Common myeloid progenitor, CD34-positive (primary cell): ENCODE data around the gene PTPRN2.

Source experiments
- CTCF ChIA-PET: fragments of 350-600 bp; sonication (Branson Sonifier 250); formaldehyde crosslinking; loops from one replicate; lab custom pipeline; 2021; ENCODE audit warnings: antibody characterized with exemption; lab: Charles Lee
- POLR2A ChIA-PET: fragments of 350-600 bp; sonication (Branson Sonifier 250); formaldehyde crosslinking; loops from one replicate; lab custom pipeline; 2021; ENCODE audit warnings: antibody characterized with exemption; lab: Charles Lee
- DNase-seq, 3 donors: peaks; one replicate each; pipeline versions ENCODE4 v3.0.0 to v3.0.0-alpha.2; 2013
- H3K27ac ChIP-seq, 2 experiments: 1 replicate in 1 of 2; 2 replicates in 1 of 2; pipeline ENCODE4 v1.7.0; 2013; ENCODE audit warnings: inconsistent platforms in 2 of 2, low read length in 2 of 2, mild to moderate bottlenecking in 2 of 2, low read depth in 1 of 2, moderate library complexity in 1 of 2; ENCODE audit not compliant: severe bottlenecking in 2 of 2, insufficient read depth in 1 of 2, poor library complexity in 1 of 2
- H3K27me3 ChIP-seq, 5 experiments: replicated peaks in 2 of 5; 1 replicate in 3 of 5; 2 replicates in 2 of 5; pipeline versions ENCODE4 v1.6.1 to v1.7.0; 2013; ENCODE audit warnings: low read length in 4 of 5, mild to moderate bottlenecking in 2 of 5, moderate library complexity in 2 of 5, inconsistent platforms in 1 of 5; ENCODE audit not compliant: insufficient read depth in 5 of 5, control insufficient read depth in 4 of 5
- H3K36me3 ChIP-seq, 4 experiments: 1 replicate in 2 of 4; 2 replicates in 2 of 4; pipeline versions ENCODE4 v1.6.1 to v1.7.0; 2013; ENCODE audit warnings: low read length in 3 of 4, control low read depth in 1 of 4, mild to moderate bottlenecking in 1 of 4; ENCODE audit not compliant: control insufficient read depth in 4 of 4, insufficient read depth in 4 of 4
- H3K4me1 ChIP-seq, 4 experiments: 1 replicate in 3 of 4; 2 replicates in 1 of 4; pipeline versions ENCODE4 v1.6.1 to v1.7.1; 2013; ENCODE audit warnings: low read length in 3 of 4, mild to moderate bottlenecking in 3 of 4, control low read depth in 1 of 4, inconsistent platforms in 1 of 4, moderate library complexity in 1 of 4; ENCODE audit not compliant: control insufficient read depth in 4 of 4, insufficient read depth in 4 of 4; ENCODE audit errors: control extremely low read depth in 1 of 4
- H3K4me3 ChIP-seq, 7 experiments: 1 replicate in 4 of 7; 2 replicates in 3 of 7; pipeline versions ENCODE4 v1.5.1 to v1.7.0; 2013; ENCODE audit warnings: mild to moderate bottlenecking in 7 of 7, low read length in 6 of 7, moderate library complexity in 6 of 7, inconsistent platforms in 2 of 7, low read depth in 2 of 7, control low read depth in 1 of 7; ENCODE audit not compliant: insufficient read depth in 4 of 7, control insufficient read depth in 1 of 7; ENCODE audit errors: extremely low read depth in 1 of 7
- H3K9me3 ChIP-seq, 5 experiments: 1 replicate in 4 of 5; 2 replicates in 1 of 5; pipeline versions ENCODE4 v1.6.1 to v1.7.1; 2013; ENCODE audit warnings: low read length in 4 of 5, mild to moderate bottlenecking in 2 of 5, inconsistent platforms in 1 of 5, low read depth in 1 of 5, moderate library complexity in 1 of 5; ENCODE audit not compliant: control insufficient read depth in 4 of 5, insufficient read depth in 2 of 5; ENCODE audit errors: control extremely low read depth in 1 of 5
- WGBS: methylation state at CpG from one replicate; pipeline ENCODE4 v1.1.5; 2013; ENCODE audit not compliant: insufficient coverage; 5-methylcytosine and 5-hydroxymethylcytosine counted together

PTPRN2 gene

DNA sequence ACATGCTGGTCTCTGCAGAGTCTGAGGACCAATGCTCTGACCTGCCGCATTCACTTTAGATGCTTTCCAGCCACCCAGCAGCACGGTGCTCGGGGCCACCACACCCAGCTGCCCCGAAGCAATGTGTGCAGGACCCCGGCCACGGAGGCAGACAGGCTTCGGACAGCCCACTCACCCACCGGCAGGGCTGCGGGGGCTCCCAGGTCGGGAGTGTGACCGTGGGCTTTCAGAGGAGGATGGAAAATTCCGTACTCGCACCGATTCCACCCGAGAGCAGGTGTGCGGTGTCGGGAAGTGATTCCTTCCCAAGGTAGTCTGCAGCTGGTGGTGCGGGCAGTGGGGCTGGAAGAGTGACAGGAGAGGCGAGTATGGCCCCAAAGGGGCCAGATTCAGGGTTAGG is 1059.9 kb downstream of the PTPRN2 start:
- Histone ChIP-seq H3K36me3 (no peaks in the 10 kb centered on the region), H3K9me3 (peaks cover 0 to 7% (median 0%) of the 10 kb centered on the region in 5 experiments), H3K27ac (no peak overlapping the region), H3K4me3 (no peak overlapping the region), H3K4me1 (no peaks in the 10 kb centered on the region), H3K27me3 (peaks cover 0 to 31% (median 2%) of the 10 kb centered on the region in 5 experiments)
- 96% methylated on average over 19 of the region's 19 CpGs for WGBS
- CTCF ChIA-PET: no interaction called here
- DNase-seq: no peak
- POLR2A ChIA-PET: no interaction called here

DNA sequence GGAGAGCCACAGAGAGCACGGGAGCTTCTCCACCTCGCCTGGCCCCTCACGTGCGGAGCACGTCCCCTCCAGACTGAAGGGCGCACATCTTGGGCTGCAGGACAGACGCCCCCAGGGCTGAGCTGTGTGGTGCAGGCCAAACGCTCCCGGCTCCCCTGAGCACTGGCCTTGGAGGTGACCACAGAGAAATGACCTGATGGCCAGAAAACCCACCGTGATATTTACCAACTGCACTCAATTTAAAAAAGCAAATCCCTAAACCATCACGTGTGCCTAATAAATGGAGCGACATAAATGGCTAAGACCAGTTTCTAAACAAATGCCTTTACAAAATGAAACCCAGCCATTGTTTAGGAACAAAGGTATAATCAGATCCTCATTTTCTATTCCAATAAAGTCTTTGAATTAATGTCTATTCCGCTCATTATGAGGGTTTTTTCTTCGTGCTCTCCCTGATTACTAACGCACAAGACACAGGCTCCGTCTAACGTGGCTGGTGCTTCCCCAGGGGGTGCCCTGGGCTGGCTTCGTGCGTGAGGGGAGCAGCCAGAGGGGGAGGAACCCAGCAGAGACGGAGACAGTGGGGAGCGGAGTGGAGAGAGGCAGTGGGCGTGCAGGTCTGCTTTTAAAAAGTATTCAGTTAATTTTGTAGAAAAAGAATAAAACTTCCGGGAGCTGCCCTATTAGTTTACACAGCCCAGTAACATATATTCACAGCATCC is 1060.5 kb downstream of the PTPRN2 start:
- Histone ChIP-seq H3K9me3 (peaks cover 0 to 4% (median 0%) of the 10 kb centered on the region in 5 experiments), H3K36me3 (no peaks in the 10 kb centered on the region), H3K4me1 (no peaks in the 10 kb centered on the region), H3K4me3 (no peak overlapping the region), H3K27me3 (peaks cover 0 to 31% (median 2%) of the 10 kb centered on the region in 5 experiments), H3K27ac (no peak overlapping the region)
- CTCF ChIA-PET: no interaction called here
- 83% methylated on average over 19 of the region's 23 CpGs for WGBS
- DNase-seq: no peak
- POLR2A ChIA-PET: no interaction called here

DNA sequence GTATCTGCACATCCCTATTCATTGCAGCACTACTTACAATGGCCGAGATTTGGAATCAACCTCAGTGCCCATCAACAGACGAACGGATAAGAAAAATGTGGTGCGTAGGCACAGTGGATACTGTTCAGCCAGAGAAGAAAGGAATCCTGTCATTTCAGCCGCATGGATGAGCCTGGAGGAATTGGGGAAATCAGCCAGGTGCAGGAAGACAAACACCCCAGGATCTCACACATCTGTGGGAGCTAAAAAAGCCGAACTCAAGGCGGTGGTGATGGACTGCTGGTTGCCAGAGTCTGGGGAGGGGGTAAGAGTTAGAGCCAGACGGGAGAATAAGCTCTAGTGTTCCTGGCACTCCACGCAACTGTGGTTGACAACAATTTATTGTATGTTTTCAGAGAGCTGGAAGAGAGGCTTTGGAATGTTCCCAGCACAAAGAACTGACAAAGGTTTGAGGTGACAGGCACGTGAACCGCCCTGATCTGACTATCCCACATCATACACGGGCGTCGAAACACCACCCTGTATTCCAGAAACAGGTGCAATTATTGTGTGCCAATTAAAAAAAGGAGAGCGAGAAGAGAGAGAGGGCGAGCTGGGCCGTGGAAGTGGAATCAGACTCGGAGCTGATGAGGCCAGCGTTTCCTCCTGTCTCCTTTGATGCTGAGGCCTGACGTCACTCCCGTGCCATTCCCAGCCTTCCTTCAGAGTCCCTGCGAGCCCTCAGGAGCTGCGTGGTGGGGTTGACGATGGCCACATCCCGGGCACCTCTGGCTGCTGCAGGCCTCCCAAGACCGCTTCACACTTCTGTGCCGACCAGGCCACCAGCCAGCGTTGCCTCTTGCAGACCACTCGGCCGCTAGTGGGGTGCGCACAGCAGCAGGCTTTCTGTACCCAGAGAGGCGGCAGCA is 1061.4 kb downstream of the PTPRN2 start:
- Histone ChIP-seq H3K4me1 (no peaks in the 10 kb centered on the region), H3K4me3 (no peak overlapping the region), H3K27me3 (peaks cover 0 to 31% (median 2%) of the 10 kb centered on the region in 5 experiments), H3K9me3 (no peaks in the 10 kb centered on the region), H3K27ac (no peak overlapping the region), H3K36me3 (no peaks in the 10 kb centered on the region)
- ChIA-PET CTCF (no interaction called here), POLR2A (no interaction called here)
- no peak for DNase-seq
- 85% methylated on average over 32 of the region's 32 CpGs for WGBS

DNA sequence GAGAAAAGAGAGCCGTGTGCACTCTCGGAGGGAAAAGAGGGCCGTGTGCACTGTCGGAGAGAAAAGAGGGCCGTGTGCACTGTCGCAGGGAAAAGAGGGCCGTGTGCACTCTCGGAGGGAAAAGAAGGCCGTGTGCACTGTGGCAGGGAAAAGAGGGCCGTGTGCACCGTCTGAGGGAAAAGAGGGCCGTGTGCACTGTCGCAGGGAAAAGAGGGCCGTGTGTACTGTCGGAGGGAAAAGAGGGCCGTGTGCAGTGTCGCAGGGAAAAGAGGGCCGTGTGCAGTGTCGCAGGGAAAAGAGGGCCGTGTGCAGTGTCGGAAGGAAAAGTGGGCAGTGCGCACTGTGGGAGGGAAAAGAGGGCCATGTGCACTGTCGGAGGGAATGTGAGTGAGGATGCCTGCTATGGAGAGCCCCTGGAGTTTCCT is 1062.1 kb downstream of the PTPRN2 start:
- CTCF ChIA-PET: no interaction called here
- WGBS: 92% methylated on average over 23 of the region's 23 CpGs
- Histone ChIP-seq H3K4me3 (no peak overlapping the region), H3K27me3 (peaks cover 0 to 30% (median 2%) of the 10 kb centered on the region in 5 experiments), H3K27ac (no peak overlapping the region), H3K36me3 (no peaks in the 10 kb centered on the region), H3K4me1 (no peaks in the 10 kb centered on the region), H3K9me3 (no peaks in the 10 kb centered on the region)
- no peak for DNase-seq
- POLR2A ChIA-PET: no interaction called here

DNA sequence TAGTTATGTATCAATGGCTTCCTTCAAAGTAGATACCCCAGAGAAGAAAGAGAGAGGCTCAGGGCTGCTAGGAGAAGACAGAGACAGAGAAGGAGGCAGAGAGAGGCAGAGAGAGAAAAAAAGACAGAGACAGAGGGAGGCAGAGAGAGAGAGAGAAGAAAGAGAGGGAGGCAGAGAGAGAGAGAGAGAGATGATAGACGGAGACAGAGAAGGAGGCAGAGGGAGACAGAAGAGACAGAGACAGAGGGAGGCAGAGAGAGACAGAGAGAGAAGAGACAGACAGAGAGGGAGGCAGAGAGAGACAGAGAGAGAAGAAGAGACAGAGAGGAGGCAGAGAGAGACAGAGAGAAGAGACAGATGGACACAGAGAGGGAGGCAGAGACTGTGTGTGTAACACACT is 1062.9 kb downstream of the PTPRN2 start:
- Histone ChIP-seq H3K36me3 (no peaks in the 10 kb centered on the region), H3K27ac (no peak overlapping the region), H3K4me1 (no peaks in the 10 kb centered on the region), H3K4me3 (no peak overlapping the region), H3K9me3 (no peaks in the 10 kb centered on the region), H3K27me3 (peaks cover 0 to 27% (median 2%) of the 10 kb centered on the region in 5 experiments)
- POLR2A ChIA-PET: no interaction called here
- CTCF ChIA-PET: no interaction called here
- 96% methylated on average over 1 of the region's 1 CpG for WGBS
- no peak for DNase-seq

DNA sequence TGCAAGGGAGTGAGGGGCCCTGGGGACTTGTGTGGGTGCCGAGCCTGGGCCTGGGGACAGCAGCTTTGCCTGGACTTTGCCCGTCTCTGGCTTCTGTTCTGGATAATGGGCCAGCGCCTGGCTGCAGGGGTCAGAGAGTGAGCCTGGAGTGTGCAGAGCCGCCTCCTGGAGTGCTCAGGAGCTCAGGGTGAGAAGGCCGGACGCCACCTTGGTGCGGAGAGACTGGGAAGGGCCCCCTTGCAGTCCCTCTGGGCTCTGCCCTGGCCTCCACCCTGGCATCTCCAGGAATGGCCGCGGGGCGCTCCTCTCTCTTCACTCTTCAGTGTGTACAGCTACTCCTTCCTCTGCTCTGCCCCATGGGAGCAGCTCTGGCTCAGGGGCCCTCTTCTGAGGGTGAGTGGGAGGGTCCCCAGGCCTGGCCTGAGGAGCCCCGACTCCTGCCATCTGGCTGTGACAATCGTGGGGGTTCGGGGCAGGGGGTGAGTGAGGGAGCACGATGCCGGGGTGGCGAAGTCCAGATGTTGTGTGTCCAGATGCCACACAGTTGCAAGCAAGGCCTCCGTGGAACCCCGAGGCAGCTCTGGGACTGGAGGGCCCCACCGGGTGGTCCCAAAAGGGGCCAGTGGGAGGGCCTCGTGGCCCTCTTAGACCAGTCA is 1063.7 kb downstream of the PTPRN2 start:
- Histone ChIP-seq H3K36me3 (no peaks in the 10 kb centered on the region), H3K27me3 (peaks cover 0 to 23% (median 2%) of the 10 kb centered on the region in 5 experiments), H3K4me1 (no peaks in the 10 kb centered on the region), H3K4me3 (no peak overlapping the region), H3K9me3 (no peaks in the 10 kb centered on the region), H3K27ac (no peak overlapping the region)
- WGBS: 97% methylated on average over 19 of the region's 20 CpGs
- ChIA-PET CTCF (no interaction called here), POLR2A (no interaction called here)
- DNase-seq: no peak
